DMS 273 treated with DMSO at 0.1 percent for 48 hours (cell line): ENCODE data around the gene COL5A1.

ENCODE experiments used
- DNase-seq: peaks from one replicate; lab custom pipeline; 2025; lab: John Stamatoyannopoulos, UW

COL5A1 gene

DNA sequence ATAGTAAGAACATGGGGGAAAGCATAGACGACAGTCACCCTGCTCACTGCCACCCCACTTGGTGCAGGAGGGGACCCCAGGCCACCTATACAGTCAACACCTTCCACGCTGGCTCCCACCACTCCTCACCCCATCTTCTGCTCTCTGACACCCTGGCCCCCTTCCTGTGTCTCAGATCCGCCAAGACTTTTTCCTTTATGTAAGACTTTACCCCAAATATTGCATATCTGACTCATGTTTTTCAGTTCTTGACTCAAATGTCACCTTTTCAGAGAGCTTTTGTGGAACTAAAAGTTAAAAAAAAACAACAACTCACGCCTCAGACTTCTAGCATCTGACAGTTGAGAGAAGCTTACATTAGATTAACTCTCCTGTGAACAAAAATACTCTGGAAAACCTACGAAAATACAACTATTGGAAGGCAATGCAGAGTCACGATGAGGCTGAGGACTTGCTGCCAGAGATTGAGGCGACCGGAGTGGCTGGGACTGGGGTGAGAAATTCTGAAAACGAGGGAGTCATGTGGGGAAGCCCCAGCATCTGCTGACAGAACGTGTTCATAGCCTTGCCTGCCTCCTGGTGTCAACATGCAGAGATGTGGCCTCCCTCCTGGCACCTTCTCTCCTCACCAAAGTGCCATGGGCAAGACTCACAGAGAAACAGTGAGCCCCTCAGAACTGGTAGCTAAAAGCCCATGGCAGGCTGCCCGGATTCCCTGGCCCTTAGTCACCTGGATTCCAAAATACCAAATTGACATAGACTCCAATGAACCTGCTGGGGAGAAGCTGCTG, 216.6 kb downstream of the COL5A1 start:
- DNase-seq: no peak

DNA sequence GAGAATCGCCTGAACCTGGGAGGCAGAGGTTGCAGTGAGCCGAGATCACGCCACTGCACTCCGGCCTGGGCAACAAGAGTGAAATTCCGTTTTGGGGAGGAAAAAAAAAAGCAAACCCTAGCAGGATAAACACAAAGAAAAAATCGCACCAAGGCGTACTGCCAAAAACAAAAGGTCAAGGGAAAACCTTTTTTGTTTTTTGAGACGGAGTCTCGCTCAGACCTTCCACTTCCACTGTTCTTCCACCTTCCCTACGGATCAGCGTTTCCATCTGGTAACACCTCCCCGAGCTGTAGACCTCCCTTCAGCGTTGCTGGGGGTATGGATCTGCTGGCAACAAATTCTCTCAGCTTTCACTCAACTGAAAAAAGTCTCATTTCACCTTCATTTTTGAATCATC, 218.9 kb downstream of the COL5A1 start:
- no peak for DNase-seq

DNA sequence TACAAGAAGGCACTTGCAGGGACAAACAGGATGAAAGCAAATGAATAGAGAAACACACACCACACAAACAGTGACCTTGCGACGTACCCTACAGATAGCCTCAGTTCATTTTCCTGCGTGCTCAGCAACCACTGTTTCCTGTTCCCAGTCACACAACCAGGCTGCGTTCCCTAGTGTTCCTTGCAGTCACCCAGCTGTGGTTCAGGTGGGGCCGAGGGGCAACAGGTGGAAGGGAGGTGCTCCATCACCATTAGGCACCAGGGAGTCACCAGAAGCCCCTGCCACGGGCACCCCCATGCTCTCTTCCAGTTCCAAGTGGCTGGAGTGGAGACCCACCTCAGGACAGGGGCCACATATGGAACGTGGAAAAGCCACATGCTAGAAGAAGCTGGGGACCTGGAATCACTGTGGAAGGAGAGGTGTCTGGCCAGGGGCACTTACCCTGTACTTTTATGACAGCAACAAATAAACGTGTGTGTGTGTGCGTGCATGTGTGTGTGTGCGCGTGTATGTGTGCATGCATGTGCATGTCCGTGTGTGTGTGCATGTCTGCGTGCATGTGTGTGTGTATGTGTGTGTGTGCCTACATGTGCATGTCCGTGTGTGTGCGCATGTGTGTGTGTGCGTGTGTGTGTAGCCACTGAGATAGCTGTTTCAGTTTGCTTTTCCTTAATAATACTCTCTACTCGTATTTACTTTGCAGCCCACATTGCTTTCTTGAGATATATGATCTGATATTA, 220.2 kb downstream of the COL5A1 start:
- no peak for DNase-seq

DNA sequence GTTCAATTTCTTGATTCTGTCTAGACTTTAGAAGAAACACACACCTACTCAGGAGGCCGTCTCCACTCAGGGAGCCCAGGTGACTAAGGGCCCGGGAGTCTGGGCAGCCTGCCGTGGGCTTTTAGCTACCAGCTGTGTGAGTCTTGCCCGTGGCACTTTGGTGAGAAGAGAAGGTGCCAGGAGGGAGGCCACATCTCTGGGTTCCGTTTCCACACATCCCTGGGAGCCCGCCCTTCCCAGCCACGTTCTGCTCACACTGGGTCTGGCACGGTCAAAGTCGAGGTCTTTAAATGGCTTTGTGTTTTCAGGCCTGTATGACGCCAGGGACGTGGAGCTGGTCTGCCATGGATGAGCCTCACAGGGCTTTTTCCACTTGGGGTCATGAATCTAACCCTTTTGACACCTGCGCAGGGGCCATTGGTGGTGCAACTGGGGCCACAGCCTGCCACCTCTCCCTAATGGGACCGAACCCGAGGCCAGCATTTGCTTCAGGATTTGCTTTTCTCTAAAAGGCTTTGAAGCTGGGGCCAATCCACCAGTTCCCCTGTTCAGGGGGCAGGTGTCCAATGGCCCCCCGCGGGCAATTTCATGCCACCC, 221.8 kb downstream of the COL5A1 start:
- DNase-seq: peak; percentile 8

DNA sequence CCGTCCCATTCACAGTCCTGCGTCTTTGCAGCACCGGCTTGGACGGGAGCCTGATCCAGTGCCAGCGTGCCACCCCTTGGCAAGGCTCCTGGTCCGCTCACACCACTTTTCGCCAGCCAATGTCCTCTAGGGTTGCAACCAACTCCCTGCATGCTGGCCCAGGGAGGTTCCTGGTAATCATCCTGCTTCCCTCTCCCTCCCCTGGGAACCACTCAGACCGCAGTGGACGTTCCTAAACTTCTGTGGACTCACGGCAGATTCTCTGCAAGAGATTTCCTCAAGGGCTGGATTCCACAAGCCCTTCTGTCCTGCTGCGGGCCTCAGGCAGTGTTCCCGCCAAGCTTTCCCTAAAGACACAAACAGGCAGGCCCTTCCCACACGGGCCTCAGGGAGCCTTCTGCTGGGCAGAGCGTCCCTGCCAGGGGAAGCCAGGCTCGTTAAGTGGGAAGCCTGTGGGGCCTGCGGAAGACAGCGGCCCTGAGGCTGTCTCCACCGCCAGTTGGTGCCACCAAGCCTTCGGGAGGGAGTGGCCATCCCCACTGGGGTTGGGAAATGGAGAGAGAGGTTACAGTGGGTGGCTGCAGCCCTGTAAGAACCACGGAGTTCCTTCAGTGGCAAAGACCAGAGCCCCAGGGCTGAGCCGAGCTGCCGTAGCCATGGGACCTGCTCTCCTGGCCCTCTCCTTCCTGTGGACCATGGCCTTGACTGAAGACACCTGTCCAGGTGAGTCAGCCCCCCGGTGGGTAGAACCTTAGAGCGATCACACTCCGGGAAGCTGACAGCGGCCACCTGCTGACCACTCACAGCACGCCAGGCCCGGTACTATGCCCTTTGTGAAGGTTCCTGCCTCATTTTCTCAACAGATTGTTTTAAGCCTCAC, 222.6 kb downstream of the COL5A1 start:
- no peak for DNase-seq

DNA sequence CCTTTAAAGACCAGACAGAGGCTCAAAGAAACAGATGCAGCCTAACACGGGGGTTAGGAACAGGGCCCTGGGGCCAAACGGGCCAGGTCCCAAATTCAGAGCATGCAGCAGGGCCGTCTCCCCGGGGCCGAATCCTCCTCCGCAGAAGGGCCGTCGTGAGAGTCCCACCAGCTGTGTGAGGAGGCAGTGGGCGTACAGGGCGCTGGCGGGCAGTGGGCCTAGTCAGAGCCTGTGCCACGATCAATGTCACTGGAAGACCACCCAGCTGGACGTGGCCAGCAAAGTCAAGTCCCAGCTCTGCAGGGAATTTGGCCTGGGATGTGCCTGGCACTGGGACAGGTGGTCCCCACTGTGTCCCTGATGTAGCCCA, 223.2 kb downstream of the COL5A1 start:
- no peak for DNase-seq

DNA sequence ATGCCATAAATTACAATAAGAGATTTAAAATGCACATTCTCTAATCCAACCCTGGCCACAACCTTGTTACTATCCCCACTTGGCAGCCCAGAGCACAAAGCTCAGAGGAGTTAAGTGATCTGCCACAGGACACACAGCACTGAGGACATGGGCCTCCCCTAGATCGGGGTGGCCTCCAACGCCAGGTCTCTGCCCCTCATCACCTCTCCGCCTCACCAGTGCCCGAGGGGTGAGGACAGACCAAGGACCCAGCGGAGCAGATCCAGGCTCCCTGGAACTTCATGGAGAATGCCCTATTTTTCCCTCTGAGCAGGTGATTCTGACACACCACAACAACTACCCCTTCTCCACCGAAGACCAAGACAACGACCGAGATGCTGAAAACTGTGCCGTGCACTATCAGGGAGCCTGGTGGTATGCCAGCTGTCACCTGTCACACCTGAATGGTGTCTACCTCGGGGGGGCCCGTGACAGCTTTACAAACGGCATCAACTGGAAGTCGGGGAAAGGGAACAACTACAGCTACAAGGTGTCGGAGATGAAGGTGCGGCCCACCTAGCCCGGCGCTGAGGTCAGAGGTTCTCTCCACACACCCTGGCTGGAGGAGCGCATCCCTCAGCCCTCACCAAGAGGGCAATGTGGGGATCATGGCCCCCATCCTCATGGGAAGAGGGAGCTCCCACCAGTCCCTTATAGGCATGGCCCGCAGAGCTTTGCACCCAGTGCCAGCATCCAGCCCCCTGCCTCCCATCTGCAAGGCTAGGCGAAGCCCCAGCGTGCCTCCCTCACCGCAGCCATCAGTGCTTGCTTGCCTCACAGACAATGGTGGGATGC, 226.5 kb downstream of the COL5A1 start:
- no peak for DNase-seq

DNA sequence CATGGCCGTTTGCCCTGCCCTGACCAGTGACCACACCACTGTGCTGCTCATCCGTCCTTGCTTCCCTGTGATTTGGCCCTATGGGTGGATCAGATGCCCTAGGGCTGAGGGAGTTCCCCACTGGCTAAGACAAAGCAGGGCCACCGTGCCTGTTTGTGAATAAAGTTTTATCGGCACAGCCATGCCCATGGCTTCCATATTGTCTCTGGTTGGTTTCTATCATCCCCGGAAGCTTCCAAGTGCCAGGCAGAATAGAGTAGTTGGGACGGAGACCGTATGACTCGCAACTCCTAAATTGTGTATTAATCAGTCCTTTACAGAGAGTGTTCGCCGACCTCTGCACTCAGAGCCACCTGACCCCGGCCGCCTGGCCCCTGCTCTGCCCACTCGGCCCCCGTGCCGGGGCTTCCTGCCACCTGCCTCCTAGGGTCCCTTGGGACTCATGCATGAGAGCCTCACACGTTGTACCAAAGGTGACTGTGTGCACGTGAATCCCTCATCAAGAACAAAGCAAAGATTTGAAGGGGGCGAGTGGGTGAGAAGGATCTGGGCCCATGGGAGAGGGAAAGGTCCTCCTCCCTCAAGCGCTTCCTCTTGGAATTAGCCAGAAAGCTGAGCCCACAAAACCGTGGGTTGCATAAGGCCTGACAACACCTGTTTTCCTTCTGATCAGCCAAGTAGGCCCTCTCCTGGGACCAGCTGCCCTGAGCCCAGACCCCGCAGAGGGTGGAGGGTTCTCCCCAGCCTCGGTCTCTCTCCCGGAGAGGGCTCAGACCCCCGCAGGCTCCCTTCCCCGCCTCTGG, 227.3 kb downstream of the COL5A1 start:
- no peak for DNase-seq

DNA sequence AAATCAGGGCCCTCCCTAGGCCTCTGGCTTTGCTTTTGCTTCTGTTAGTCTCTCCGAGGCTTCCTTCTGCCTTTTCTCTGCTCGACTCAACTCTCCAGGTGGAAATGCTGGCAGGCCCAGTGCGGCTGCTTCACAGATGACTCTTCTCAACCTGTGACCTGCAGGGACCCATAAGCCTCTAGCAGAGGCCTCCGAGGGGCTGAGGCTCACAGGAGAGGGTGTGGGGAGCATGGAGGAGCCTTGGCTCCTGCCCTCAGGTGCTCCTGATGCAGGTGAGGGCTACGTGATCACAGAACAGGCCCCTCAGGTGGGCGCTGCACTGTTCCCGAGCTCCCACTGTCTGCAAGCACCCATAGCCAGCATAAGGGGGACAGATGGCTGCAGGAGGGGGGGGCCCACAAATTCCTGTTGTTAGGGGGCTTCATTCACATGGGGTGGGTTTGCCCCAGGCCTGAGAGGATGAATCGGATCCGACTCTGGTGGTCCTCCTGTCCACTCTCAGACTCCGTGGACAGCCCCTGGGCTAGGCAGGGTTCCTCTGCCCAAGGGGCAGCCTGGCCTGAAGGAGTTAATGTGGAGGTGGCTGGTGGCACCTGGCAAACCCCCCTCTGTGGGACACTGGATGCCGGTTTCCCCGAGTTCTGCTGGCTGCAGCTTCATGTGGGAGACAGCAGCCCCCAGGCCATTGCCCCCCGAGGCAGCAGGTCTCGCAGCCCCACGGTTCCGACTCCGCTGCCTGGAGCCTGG, 228.1 kb downstream of the COL5A1 start:
- no peak for DNase-seq

DNA sequence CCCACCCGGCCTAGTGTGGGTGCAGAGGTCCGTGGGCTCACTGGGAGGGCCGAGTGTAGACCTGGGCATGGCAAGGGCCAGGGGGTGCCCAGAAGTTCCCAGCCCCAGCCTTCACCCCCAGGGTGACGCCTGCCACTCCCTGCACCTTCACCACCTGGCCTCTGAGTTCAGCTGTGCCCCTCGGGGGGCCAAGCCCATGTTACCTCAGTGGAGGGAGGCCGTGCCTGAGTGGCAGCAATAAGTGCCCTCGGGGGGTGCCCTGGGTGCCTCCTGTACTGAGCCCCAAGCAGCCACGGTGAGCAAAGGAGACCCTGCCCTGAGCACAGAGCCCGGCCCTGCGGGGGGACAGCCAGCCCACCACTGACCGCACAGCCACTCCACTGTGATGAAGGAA, 228.7 kb downstream of the COL5A1 start:
- DNase-seq: no peak

DNA sequence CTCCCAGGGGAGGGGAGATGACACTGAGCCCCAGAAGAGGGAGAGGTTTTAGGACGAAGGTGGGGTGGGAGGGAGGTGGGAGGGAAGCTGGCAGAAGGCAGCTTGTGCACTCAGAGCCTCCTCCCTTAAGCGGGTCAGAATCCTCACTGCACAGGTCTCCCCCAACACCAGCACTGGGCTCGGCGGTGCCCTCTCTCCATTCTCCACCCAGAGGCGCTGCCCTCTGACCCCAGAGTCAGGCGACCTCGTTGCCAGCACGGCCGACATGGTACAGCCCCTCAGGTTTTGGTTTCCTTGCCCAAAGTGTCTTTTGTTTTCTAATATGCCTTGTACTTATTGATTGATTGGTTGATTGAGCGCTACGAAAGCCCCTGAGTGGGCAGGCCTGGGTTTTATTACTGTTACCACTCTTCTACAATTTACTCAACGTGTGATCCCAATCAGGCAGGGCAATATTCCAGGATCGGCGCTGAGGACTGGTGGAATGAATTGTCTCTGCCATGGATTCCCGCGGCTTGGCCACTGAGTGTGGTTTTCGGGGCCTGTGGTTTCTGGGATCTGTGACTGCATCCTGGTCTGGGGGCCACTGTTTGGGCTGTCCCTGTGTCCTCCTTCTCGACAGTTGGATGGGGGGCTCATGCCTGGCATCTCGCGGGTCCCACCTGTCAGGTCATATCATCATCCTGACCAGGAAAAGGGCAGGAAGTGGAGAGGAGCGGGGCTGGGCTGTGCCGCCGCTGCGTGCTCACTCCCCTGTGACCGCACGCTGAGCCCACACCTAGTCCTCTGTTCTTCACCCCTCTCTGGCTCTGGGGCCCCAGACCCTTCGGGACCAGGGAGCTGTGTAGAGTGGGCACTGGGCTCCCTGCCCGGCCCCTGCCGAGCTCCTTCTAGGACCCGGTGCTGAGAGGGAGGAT, 229.4 kb downstream of the COL5A1 start:
- DNase-seq: no peak

DNA sequence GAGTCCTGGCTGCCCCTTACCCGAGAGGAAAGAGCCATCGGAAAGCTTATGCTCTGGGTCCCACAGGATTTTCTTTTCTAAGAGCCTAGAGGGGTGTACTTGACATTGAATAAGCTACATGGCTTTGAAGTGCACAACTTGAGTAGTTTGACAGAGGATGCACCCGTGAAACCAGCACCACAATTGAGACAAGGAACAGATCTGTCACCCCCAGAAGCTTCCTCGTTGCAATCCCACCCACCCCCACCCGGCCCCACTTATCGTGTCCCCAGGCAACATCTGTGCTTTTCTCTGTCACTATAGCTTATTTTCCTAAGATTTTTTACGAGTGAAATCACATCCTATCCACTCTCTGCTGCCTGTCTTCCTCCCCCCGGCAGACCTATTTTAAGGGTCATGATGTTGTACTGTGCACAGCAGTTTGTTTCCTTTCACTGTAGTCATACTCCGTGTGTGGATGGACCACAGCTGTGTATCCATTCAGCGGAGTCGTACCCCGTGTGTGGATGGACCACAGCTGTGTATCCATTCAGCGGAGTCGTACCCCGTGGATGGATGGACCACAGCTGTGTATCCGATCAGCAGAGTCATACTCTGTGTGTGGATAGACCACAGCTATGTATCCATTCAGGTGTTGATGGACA, 230.2 kb downstream of the COL5A1 start:
- DNase-seq: no peak

DNA sequence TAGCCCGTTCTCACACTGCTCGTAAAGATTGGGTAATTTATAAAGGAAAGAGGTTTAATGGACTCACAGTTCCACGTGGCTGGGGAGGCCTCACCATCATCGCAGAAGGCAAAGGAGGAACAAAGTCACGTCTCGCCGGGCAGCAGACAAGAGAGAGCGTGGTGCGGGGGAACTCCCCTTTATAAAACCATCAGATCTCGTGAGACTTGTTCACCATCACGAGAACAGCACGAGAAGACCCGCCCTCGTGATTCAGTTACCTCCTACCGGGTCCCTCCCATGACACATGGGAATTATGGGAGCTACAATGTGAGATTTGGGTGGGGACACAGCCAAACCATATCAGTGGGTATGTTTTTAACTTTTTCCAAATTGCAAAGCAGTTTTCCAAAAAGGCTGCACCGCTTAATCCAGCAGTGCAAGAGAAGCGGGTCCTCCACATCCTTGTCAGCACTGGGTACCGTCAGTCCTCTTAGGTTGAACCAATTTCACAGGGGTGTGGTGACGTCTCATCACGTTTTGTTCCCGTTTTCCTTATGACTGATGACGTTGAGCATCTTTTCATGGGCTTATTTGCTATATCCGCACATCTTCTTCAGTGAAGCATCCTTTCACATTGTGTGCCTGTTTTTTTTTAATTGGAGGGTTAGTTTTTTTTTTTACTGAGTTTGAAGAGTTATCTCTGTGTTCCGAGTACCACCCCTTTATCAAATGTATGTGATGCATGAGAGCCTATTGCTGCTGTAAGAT, 231.1 kb downstream of the COL5A1 start:
- no peak for DNase-seq

DNA sequence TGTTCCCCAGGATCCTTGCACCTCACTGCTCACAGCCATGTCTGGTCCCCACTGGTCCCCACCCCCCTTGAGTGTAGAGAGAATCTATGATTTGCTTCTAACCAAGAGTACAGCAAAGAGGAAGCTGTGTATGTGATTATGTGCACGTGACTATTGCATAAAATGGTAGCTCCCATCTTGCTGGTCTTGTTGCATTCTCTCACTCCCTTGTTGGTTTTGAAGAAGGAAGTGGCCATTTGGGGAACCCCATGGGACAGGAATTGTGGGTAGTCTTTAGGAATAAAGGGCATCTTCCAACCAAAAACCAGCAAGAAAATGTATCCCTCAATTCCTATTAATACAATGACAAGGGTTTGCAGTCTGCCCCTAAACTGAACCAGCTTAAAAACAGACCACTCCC, 233.8 kb downstream of the COL5A1 start:
- no peak for DNase-seq

DNA sequence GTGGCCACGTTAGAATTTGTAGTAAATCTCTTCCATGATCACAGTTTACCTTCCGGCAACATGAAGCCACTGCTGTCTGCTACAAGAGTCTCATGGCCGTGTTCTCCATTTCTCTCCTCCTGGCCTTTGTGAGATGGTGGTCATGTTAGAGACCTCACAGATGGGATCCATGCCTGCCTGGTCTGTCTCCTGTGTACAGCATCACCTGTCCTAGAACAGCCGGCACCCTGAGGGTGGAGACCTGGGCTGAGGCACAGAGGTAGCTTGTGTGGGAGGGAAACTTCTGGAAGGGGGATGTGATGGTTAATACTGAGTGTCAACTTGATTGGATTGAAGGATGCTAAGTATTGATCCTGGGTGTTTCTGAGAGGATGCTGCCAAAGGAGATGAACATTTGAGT, 235.9 kb downstream of the COL5A1 start:
- no peak for DNase-seq

DNA sequence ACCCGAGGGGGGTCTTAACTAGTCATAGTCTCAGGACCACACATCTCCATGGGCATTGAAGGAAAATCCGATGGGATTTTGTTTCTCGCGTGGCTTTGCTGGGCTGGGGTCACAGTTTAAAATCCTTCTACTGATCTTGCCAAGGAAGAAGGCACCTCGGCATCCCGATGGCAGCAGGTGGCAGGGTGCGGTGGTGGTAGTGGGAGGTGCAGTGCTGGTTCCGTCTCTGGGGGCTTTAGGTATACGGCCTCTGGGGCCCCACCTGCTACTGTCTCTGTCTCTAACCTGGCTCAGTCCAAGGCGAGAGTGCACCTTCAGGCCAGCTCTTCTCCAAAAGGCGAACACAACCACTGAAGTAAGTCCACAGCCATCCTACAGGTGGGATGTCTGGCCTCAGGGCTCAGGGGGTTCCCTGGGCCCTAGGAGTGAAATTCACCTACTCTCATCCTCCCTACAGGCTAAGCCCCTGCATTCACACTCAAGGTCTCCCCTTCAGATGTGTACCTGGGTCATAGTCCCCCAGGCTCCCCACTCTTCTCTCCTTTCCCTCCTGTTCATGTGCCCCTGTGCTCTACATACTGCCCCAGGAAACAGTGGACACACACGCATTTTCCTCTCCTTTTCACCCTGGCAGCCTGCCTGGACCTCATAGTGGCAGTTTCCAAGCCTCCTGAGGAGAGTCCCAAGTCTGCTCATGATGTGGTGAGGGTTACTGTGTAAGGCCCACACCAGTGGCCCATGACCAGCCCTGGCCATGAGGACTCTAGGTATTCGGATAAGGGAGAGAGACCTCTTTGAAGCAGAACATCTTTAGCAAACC, 238.3 kb downstream of the COL5A1 start:
- no peak for DNase-seq
